GM19193 (cell line): Measurements from ENCODE around the gene APBA2.

Source experiments
- POLR2A ChIP-seq: IDR thresholded peaks from 4 replicates; pipeline ENCODE4 v1.6.1; 2011; ENCODE audit not compliant: insufficient read depth, insufficient read length; ENCODE audit errors: extremely low read depth

The APBA2 gene

DNA sequence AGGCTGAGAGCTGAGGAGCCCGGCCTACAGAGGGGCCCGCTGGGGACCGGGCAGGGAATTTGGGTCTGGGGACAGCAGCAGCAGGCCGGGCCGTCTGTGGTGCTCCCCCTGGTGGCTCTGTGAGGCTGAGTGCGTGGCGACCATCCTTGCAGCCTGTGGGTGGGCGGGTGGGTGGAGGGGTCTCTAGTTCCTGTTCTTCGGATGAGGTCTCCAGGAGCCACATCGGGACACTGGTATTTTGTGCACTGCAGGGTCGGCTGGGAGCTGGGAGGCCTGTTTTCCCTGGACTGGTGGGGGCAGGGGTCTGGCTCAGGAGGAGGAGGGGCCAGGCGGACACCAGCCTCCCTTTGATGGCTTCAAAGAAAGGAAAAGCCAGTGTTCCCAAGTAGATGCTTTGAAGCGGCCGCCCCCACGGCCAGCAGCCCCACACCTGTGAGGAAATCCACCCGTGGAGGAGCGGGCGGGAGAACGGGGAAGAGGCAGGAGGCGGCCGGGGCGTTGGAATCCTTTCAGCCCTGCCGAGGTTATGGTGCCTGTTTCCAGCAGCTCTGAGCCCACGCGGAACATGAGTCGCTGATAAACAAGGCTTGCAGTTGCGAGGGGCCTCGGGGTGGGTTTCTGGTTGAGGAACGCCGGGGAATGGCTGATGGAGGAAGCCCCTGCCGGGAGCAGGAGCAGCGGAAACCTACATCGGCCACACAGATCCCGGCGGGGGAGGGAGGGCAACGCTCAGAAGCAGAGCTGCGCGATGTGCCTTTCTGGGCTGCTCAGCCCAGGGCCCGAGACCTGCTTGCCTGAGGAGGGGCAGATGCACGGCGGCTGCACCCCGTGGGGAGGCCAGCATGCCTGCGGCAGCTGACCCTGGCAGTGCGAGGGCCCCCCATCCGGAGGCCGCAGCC is 229.6 kb downstream of the APBA2 start:
- no peak for TF ChIP-seq POLR2A

DNA sequence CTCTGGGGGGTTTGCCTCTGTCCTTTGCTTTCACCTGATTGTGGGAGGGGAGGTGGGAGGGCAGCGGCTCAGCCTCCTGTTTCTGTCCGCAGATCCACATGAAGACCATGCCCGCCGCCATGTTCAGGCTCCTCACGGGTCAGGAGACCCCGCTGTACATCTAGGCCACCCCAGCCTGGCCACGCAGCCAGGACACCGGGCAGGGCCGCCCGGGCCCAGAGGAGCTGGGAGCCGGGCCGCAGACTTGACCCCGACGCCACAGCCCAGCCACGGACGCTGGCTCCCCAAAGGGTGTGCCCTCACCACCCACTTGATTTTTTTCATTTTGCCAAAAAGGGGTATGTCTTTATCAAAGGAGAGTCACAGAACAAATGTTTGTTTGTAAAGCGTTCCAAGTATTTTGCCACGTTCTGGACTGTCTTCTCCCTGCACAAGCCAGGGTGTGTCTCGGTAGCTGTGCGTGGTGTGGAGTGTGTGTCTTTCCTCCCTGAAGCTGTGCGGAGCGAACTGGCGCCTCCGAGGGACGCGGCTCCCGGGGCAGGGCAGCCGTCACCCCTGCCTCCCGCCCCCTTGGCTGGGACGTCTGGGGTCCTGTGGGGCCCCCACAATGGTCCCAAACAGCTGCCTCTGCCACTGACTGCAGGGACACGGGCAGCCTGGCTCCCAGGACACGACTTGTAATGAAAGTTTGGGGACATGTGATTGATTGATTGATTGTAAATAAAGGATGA is 231.4 kb downstream of the APBA2 start:
- no peak for TF ChIP-seq POLR2A

DNA sequence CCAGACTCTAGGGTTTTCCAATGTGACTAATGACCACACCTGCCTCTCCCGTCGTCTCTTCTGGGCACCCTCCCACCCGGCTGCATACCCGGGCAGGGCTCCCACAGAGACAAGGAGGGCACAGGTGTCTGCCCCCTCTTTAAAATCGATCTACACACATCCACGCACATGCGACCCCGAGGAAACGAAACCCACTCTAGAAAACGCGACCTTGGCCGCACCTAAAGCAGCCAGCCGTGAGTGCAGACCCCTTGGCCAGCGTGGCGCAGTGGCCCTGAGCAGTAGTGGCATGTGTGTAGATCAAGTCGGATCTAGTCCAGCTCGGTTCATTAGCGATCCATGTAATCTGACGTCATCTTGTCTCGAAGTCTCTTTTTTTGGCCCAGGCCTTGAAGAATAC is 232.0 kb downstream of the APBA2 start:
- TF ChIP-seq POLR2A: no peak

DNA sequence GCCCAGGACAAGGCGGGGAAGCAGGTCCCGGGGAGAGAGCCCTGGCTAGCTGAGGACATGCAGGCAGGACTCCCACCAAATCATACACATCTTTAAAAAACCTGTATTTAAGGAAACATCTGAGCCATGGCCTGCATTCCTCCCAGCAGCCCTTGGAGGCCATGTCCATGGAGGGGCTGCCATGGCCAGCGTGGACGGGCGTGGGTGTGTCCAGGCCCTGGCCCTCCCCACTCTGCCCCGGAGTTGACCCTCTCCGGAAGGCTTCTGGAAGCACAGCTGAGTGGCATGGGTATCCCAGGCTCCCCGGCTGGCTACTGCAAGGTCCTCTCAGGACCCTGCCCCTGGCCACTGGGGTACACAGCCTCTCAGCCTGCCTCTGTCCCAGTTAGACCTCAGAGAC is 234.1 kb downstream of the APBA2 start:
- TF ChIP-seq POLR2A: no peak

DNA sequence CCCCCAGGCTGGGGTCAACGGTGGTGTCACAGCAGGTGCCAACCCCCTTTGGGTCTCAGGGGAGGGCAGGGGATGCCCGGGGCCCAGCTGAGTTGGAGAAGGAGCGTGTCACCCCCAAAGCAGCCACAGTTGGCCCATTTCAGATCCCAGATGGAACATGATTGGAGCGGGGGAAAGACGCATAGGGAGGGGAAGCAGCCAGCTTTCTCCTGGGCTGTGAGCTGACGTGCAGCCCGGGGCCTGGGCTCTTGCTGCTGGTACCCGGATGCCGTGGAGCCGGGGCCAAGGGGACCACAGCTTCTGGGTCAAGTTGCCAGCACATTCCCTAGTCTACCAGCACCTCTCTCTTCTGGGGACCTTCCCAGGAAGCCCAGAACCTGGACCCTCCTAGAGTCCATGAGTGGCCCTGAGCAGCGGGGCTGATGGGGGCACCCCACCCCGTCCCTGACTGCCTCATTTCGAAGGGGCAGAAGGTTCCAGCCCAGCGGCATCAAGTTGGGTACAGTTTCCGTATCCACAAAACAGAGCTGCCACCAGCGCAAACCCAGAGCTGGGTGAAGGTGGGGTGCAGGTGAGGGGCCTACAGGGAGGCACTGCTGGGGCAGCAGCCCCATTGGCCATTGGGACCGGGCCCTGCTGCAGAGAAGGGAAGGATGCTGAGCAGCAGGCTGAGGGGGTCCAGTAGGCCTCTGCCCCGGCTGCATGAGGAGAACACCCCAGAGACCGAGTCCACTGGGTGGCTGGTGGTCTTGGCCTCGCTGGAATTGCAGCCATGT is 235.0 kb downstream of the APBA2 start:
- TF ChIP-seq POLR2A: no peak

DNA sequence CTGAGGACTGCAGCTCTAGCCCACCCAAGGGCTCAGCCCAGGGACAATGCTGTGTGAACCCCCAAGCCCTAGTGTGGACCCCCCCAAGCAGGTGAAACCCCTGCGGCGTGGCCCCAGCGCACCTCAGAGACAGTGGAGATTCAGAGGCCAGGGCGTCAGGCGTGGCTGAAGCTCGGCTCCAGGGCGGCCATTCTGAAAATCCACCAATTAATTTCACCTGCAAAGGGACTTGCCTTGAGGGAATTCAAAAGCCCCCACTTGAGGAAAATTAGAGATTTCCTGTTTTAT is 235.5 kb downstream of the APBA2 start:
- TF ChIP-seq POLR2A: no peak

DNA sequence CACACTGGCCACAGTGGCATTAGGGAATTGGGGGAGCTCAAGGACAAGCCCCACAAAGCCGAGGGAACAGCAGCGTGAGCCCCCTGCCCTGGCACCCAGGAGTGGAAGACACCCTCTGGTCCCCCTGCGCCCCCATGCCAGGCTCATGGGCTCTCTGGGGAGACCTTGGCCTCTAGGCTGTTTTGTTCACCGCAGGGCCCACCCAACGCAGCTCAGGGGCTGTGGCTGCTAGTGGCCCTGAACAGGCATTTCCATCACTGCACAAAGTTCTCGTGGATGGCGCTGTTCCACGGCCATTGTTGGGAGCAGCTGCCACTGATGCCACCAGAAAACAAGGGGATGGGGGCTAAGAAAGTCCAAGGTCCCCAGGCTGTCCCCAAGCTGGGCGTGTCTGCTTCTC is 236.1 kb downstream of the APBA2 start:
- TF ChIP-seq POLR2A: no peak

DNA sequence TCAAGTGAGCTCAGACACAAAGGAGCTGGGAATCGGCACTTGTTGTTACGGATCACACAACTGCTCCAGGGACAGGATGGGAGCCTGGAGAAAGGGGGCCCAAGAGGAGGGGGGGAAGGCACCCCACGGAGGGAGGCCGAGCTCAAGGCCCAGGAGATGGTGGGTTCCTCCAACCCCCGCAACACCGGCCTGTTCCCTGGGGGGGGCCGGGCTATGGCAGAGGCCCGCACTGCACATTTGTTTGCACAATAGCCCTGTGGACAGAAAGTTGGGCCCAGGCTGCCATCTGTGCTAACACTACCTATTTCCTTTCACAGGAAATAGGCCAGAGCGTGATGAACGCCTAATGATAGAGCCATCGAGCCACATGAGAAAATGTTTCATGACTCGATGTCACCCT is 236.7 kb downstream of the APBA2 start:
- TF ChIP-seq POLR2A: no peak

DNA sequence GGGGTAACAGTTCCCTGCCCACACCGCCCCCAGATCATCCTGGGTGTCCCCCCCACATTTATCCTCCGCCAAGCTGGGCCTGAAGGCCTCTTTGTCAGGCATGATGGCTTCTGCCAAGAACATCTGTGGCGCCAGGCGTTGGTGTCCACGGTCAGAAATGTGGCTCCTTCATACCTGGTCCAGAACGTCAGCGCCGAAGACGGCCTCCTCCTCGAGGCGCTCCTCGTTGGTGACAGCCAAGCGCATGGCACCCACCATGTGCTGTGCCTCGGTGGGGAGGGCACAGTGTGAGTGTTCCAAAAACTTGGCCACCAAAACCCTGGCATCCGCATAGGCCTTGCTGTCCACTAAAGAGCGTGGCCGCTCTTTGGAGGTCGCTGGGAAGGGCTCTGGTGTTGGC is 237.4 kb downstream of the APBA2 start:
- no peak for TF ChIP-seq POLR2A

DNA sequence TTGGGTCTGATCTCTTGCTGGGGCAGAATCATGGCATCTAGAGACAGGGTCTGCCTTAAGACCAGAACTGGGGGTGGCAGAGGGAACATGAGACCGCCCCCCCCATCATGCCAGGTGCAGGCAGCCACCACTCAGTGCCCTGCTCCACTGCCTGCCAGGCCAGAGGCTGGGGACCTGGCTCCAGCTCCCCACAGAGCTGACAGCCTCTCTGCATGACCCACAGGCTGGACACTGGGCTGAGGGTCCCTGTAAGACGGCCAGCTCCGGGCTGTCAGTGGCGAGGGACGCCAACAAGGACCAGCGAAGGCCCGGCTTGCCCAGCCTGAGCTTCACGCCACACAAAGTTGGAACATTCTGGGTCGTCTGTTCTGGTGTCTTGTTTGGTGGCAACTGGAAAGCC is 238.2 kb downstream of the APBA2 start:
- no peak for TF ChIP-seq POLR2A

DNA sequence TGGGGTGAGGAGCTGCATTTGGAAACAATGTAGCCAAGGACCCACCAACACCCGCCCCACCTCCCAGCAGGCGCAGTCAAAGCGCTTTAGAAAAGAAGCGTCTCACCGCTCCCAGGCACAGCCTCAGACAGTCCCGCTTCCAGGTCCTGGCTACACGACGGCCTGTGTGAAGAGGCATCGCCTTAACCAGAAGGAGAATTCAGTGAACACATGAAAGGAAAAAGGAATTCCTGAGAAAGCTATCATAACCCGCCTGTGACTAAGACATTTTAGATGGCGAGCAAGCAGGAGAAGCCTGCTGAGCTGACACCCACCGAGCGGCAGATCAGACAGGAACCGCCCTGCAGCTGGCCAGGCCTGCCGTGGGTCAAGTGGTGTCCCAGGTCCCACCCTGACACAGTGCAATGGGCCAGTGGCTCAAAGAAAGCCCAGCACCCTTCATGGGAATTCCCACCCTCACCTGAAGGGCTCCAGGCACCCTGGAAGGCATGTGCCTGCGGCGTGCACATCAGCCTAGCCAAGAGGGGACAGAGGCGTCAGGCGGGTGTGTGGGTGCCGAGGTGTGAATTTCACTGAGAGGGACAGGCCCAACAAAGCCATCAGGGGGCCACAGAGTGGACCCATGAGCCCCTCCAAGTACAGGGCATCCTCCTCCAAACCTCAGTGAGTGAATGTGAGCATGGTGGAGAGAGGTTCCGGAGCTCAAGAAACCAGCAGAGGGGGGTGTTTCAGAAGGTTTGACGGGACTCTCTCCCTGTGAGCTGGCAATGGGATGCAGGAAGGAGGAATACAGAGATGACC is 239.0 kb downstream of the APBA2 start:
- TF ChIP-seq POLR2A: no peak

DNA sequence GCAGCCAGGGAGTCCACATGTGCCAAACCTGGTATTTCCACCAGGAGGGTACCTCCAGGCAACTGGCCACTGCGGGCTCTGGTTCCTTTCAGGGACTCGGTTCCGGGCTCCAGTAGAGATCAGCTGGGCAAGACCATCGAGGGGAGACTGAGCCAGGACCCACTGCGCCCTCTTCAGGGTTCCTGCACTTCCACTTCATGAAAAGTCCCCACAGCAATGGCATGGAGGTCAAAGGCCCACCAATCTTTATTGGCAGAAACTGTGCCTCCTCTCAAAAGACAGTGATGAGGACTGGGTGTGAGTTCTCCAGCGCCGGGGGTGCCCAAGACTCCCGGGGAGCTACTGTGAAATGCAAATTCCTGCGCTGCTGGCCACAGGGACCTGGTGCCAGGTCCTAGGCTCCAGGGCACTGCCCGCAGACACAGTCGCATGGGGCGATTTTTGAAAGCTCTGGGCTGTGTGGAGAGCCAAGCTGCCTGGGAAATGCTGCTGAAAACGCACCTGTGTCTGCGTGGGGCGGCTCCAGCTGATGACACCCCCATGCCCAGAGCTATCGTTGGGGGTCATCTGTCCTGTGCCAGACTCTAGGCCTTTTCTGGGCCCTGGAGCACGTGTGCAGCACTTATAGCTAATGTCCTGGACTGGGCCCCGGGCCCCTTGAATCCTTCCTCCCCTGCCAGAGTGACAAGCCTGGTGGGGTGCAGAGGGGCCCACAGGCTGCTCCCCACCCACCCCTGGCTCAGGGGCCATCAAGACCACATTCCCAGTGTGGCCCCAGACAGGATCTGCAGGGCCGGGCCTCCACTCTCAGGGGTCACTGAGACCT is 239.8 kb downstream of the APBA2 start:
- TF ChIP-seq POLR2A: no peak

DNA sequence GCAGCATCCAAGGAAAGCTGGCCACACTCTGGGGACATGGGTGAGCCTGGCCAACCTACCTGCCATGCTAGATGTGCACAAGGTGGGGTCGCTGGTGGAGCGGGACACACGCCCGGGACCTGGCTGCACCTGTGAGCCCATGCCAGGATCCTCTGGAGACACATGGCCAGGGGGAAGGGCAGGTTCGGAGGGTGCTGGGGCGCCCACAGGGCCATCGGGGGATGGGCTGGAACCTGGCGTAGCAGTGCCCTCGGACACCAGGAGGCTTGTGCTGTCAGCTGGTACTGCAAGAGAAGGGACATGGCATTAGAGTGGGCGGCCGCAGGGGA is 240.4 kb downstream of the APBA2 start:
- no peak for TF ChIP-seq POLR2A

DNA sequence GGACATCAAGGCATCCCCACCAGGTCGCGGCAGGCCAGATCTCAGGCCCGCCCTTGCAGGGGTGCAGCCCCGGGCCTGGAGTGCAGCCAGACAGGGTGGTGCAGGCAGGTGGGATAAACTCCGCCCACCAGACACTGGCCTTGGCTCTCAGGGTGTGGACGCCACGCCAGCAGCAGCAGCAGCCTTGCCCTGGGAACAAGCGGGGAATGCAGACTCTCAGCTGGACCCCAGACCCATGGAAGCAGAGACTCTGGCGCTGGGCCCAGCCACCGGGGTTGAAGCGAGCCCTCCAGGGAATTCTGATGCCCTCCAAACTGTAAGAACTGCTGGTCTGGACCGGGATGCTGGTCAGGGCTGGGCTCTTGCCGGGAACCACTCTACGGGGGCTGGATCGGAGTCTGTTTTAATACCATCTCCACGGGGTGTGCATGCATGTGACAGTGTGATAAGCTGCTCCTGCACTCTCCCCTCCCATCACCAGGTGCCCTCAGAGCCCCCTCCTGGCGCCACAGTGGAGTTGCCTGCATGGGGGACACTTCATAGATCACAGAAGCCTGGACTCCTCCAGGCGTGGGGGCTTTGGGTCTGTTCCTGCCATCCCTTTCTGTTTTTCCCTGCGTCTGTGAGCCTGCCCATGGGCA is 241.2 kb downstream of the APBA2 start:
- TF ChIP-seq POLR2A: no peak
